HCT116 (cell line): ENCODE results near the gene SLC15A2. TPM values are rescaled to one million over a fixed set of nuclear protein-coding genes. Genes with fewer than 3 reads are reported as not detected.
A peak's percentile ranks its signal among the peaks of the same experiment; 100 is the strongest.

Experiments used
- ATAC-seq: fragments of 200-7000 bp; cut with Tn5 transposase; 2 replicates; pipeline ENCODE4 v1.9.1; 2020; ENCODE audit warnings: mild to moderate bottlenecking, moderate library complexity
- BruUV-seq: library from RNA; stranded (reverse); fragments of 400-500 nt; replicated peaks from 2 replicates; lab custom pipeline; 2021; lab: Mats Ljungman, UMichigan
- CTCF ChIA-PET: fragments of 300-600 bp; sonication (Branson Sonifier 250); formaldehyde crosslinking; loops from one replicate; lab custom pipeline; 2021; ENCODE audit warnings: antibody characterized with exemption; lab: Charles Lee
- POLR2A ChIA-PET: fragments of 300-600, 350-600 bp; sonication (Branson Sonifier 250); formaldehyde crosslinking; loops from one replicate; lab custom pipeline; 2021; ENCODE audit warnings: antibody characterized with exemption; lab: Charles Lee
- RAD21 ChIA-PET, 2 experiments: fragments of 300-600 bp; sonication (Branson Sonifier 250); formaldehyde crosslinking; loops; one replicate each; lab custom pipeline; 2023; ENCODE audit warnings: low total read pairs in 2 of 2; ENCODE audit not compliant: uncharacterized antibody in 2 of 2, unreplicated experiment in 2 of 2, low non-redundant PET in 1 of 2; lab: Charles Lee
- DNase-seq: peaks from one replicate; pipeline ENCODE4 v3.0.0-alpha.2; 2010; ENCODE audit warnings: low read depth, low spot score
- H2AFZ ChIP-seq: fragments of 200-600 bp; shearing (Covaris generic), sonication (generic); 2 replicates; pipeline ENCODE4 v1.6.1; 2017; ENCODE audit warnings: low read depth, mixed run types, mixed read lengths, antibody characterized with exemption, low read length; ENCODE audit not compliant: poor library complexity, severe bottlenecking
- H3K27ac ChIP-seq: 2 replicates; pipeline ENCODE4 v1.5.1; 2012; ENCODE audit warnings: low read depth, low read length
- H3K27me3 ChIP-seq: fragments of 200-600 bp; sonication (generic); 2 replicates; pipeline ENCODE4 v1.6.1; 2016; ENCODE audit warnings: mixed run types, low read length, mixed read lengths; ENCODE audit not compliant: insufficient read depth
- H3K36me3 ChIP-seq, 2 experiments: fragments of 200-500 bp in 1 of 2; fragments of 200-600 bp in 1 of 2; sonication (Bioruptor generic) in 1 of 2; sonication (generic) in 1 of 2; 2 replicates each; pipeline versions ENCODE4 v1.5.1 to v1.6.1; 2014 to 2016; ENCODE audit warnings: low read length in 2 of 2, inconsistent platforms in 1 of 2, mixed read lengths in 1 of 2, mixed run types in 1 of 2; ENCODE audit not compliant: insufficient read depth in 2 of 2, control insufficient read depth in 1 of 2
- H3K4me1 ChIP-seq, 2 experiments: fragments of 200-600 bp in 1 of 2; sonication (generic) in 1 of 2; 2 replicates each; pipeline versions ENCODE4 v1.5.1 to v1.6.1; 2012 to 2017; ENCODE audit warnings: low read length in 2 of 2, inconsistent platforms in 1 of 2, mild to moderate bottlenecking in 1 of 2, mixed read lengths in 1 of 2, mixed run types in 1 of 2, moderate library complexity in 1 of 2; ENCODE audit not compliant: insufficient read depth in 2 of 2, control insufficient read depth in 1 of 2
- H3K4me2 ChIP-seq: fragments of 200-600 bp; sonication (generic); 2 replicates; pipeline ENCODE4 v1.6.1; 2017; ENCODE audit warnings: mixed run types, low read length, mixed read lengths
- H3K4me3 ChIP-seq, 2 experiments: fragments of 200-600 bp in 1 of 2; sonication (generic) in 1 of 2; replicated peaks in 1 of 2; 2 replicates each; pipeline ENCODE4 v1.5.1; 2011 to 2016; ENCODE audit warnings: low read length in 2 of 2, control low read depth in 1 of 2, low read depth in 1 of 2, mild to moderate bottlenecking in 1 of 2, mixed read lengths in 1 of 2, mixed run types in 1 of 2
- H3K79me2 ChIP-seq: fragments of 200-600 bp; sonication (generic); 2 replicates; pipeline ENCODE4 v1.6.1; 2017; ENCODE audit warnings: mild to moderate bottlenecking, mixed run types, low read length, moderate library complexity, mixed read lengths; ENCODE audit not compliant: insufficient read depth
- H3K9ac ChIP-seq: fragments of 200-600 bp; sonication (generic); 2 replicates; pipeline ENCODE4 v1.6.1; 2016; ENCODE audit warnings: low read length, mixed read lengths
- H3K9me2 ChIP-seq: fragments of 200-600 bp; sonication (generic), shearing (Covaris generic); 2 replicates; pipeline ENCODE4 v1.6.1; 2017; ENCODE audit warnings: mixed run types, mild to moderate bottlenecking, moderate library complexity; ENCODE audit not compliant: insufficient read depth
- H3K9me3 ChIP-seq, 2 experiments: fragments of 200-500 bp in 1 of 2; fragments of 200-600 bp in 1 of 2; sonication (Bioruptor generic) in 1 of 2; sonication (generic) in 1 of 2; 2 replicates each; pipeline ENCODE4 v1.6.1; 2014 to 2017; ENCODE audit warnings: low read length in 2 of 2, mixed read lengths in 2 of 2, inconsistent platforms in 1 of 2, low read depth in 1 of 2, mild to moderate bottlenecking in 1 of 2, mixed run types in 1 of 2, moderate library complexity in 1 of 2; ENCODE audit not compliant: control insufficient read depth in 1 of 2, insufficient read depth in 1 of 2
- H4K20me1 ChIP-seq: fragments of 200-600 bp; sonication (generic), shearing (Covaris generic); 2 replicates; pipeline ENCODE4 v1.6.1; 2017; ENCODE audit warnings: mixed run types, mild to moderate bottlenecking, moderate library complexity; ENCODE audit not compliant: insufficient read depth
- CTCF ChIP-seq, 3 experiments: fragments of 200-600 bp in 1 of 3; sonication (generic) in 1 of 3; IDR thresholded peaks in 2 of 3; conservative IDR thresholded peaks in 1 of 3; 2 replicates each; pipeline ENCODE4 v1.5.1; 2012 to 2017; ENCODE audit warnings: low read depth in 2 of 3, low read length in 2 of 3, antibody characterized with exemption in 1 of 3, borderline replicate concordance in 1 of 3, control low read depth in 1 of 3, mild to moderate bottlenecking in 1 of 3, mixed read lengths in 1 of 3, mixed run types in 1 of 3, moderate library complexity in 1 of 3; ENCODE audit not compliant: insufficient read depth in 1 of 3
- EGR1 ChIP-seq: IDR thresholded peaks from 2 replicates; pipeline ENCODE4 v1.6.1; 2012; ENCODE audit warnings: low read depth
- ELF1 ChIP-seq: IDR thresholded peaks from 2 replicates; pipeline ENCODE4 v1.6.1; 2012; ENCODE audit warnings: low read depth, borderline replicate concordance
- EZH2phosphoT487 ChIP-seq: fragments of 200-600 bp; IDR thresholded peaks from 2 replicates; pipeline ENCODE4 v1.6.1; 2018; ENCODE audit warnings: antibody characterized with exemption, borderline replicate concordance
- FOSL1 ChIP-seq: IDR thresholded peaks from 2 replicates; pipeline ENCODE4 v1.6.1; 2012; ENCODE audit warnings: low read depth
- JUND ChIP-seq: IDR thresholded peaks from 2 replicates; pipeline ENCODE4 v1.6.1; 2012
- POLR2AphosphoS5 ChIP-seq: IDR thresholded peaks from 2 replicates; pipeline ENCODE4 v1.6.1; 2011; ENCODE audit warnings: mild to moderate bottlenecking, low read depth, low read length, moderate library complexity
- RAD21 ChIP-seq: IDR thresholded peaks from 2 replicates; pipeline ENCODE4 v1.6.1; 2012; ENCODE audit warnings: low read depth, mild to moderate bottlenecking
- SRF ChIP-seq: IDR thresholded peaks from 2 replicates; pipeline ENCODE4 v1.6.1; 2012; ENCODE audit warnings: low read depth
- YY1 ChIP-seq: IDR thresholded peaks from 2 replicates; pipeline ENCODE4 v1.6.1; 2011; ENCODE audit warnings: low read length, low read depth, moderate library complexity, mild to moderate bottlenecking; ENCODE audit not compliant: insufficient replicate concordance; ENCODE audit errors: extremely low read depth
- ZFX ChIP-seq: fragments of 450-650 bp; IDR thresholded peaks from 2 replicates; pipeline ENCODE4 v1.6.1; 2017
- ZNF274 ChIP-seq: fragments of 200-500 bp; sonication (Bioruptor generic); IDR thresholded peaks from 2 replicates; pipeline ENCODE4 v1.6.1; 2014; ENCODE audit warnings: mild to moderate bottlenecking, low read depth, low read length, inconsistent platforms
- intact Hi-C: fragments of 100-400 bp; cut with micrococcal nuclease; formaldehyde crosslinking; loops from 2 replicates; pipeline ENCODE4 v1.10.0; 2022
- total RNA-seq: library from RNA; stranded (reverse); gene quantifications from one replicate; pipeline ENCODE4 v1.2.1, GENCODE V29; 2021; ENCODE audit not compliant: unreplicated experiment

The SLC15A2 gene
- total RNA-seq, 1 experiment from 2014 or later, result 0.96 TPM

- DNase-seq (no peak), ATAC-seq (no peak)
- H3K4me3 ChIP-seq, result no peak overlapping the region
- BruUV-seq, result no TSS peak
- H3K9me3 ChIP-seq, result no peaks in the 10 kb centered on the region
- H3K4me2 ChIP-seq, result no peak overlapping the region
- H3K79me2 ChIP-seq, result no peaks in the 10 kb centered on the region
- intact Hi-C loops, result no loop called here
- H3K9me2 ChIP-seq, result no peaks in the 10 kb centered on the region
- H3K27me3 ChIP-seq, result no peaks in the 10 kb centered on the region
- ChIA-PET CTCF (no interaction called here), RAD21 (no interaction called here), POLR2A (no interaction called here)
- H3K36me3 ChIP-seq, result no peaks in the 10 kb centered on the region
- H4K20me1 ChIP-seq, result no peaks in the 10 kb centered on the region
- no peak overlapping the region for H2AFZ ChIP-seq
- H3K4me1 ChIP-seq, result no peaks in the 10 kb centered on the region
- no peak overlapping the region for H3K27ac ChIP-seq
- TF ChIP-seq ZFX (no peak), SRF (no peak), ZNF274 (no peak), CTCF (IDR thresholded peaks at IDR 0.05 in 2 of 3, conservative IDR thresholded peaks at IDR 0.05 in 1 of 3; ENCODE audit: borderline replicate concordance in 1 of 3, insufficient read depth in 1 of 3, low read depth in 2 of 3, low read length in 2 of 3) (no peak), FOSL1 (no peak), POLR2AphosphoS5 (no peak), EZH2phosphoT487 (no peak)
- H3K9ac ChIP-seq, result no peak overlapping the region
Measured at GRCh38 chr3:121852256-121852655, 41.9 kb upstream of the SLC15A2 start.

- intact Hi-C loops, result no loop called here
- ChIA-PET POLR2A (no interaction called here), CTCF (no interaction called here), RAD21 (no interaction called here)
- H3K36me3 ChIP-seq, result no peaks in the 10 kb centered on the region
- no peaks in the 10 kb centered on the region for H4K20me1 ChIP-seq
- no peak overlapping the region for H3K9ac ChIP-seq
- no peak overlapping the region for H3K4me2 ChIP-seq
- no peak overlapping the region for H3K27ac ChIP-seq
- DNase-seq (peak; percentile 26), ATAC-seq (peak; percentile 84)
- no peaks in the 10 kb centered on the region for H3K9me2 ChIP-seq
- no peaks in the 10 kb centered on the region for H3K27me3 ChIP-seq
- no peak overlapping the region for H2AFZ ChIP-seq
- H3K9me3 ChIP-seq, result no peaks in the 10 kb centered on the region
- TF ChIP-seq CTCF (IDR thresholded peaks at IDR 0.05 in 2 of 3, conservative IDR thresholded peaks at IDR 0.05 in 1 of 3; ENCODE audit: borderline replicate concordance in 1 of 3, insufficient read depth in 1 of 3, low read depth in 2 of 3, low read length in 2 of 3) (peak; percentile 20 to 66 (median 61); a peak in 5 of 6 replicates), RAD21 (peak; percentile 50), ELF1 (no peak), FOSL1 (no peak), EGR1 (no peak), SRF (no peak), YY1 (no peak), JUND (no peak)
- no peaks in the 10 kb centered on the region for H3K79me2 ChIP-seq
- H3K4me3 ChIP-seq, result no peak overlapping the region
- no peaks in the 10 kb centered on the region for H3K4me1 ChIP-seq
- BruUV-seq, result no TSS peak
Measured at GRCh38 chr3:121855555-121855954, 38.6 kb upstream of the SLC15A2 start.
